GM23338 (cell line): Measurements from ENCODE around the gene BICDL1. TPM values are rescaled to one million over a fixed set of nuclear protein-coding genes. Genes with fewer than 3 reads are reported as not detected.

ENCODE experiments used
- ATAC-seq: fragments of 200-7000 bp; cut with Tn5 transposase; 3 replicates; pipeline ENCODE4 v1.9.1; 2020
- DNase-seq: peaks from one replicate; pipeline ENCODE4 v3.0.0-alpha.2; 2015; ENCODE audit warnings: low spot score
- H2AFZ ChIP-seq: fragments of 200-600 bp; sonication (generic); 2 replicates; pipeline ENCODE4 v1.8.0; 2016; ENCODE audit warnings: antibody characterized with exemption, mild to moderate bottlenecking, moderate library complexity
- H3F3A ChIP-seq: fragments of 200-600 bp; sonication (generic); replicated peaks from 2 replicates; pipeline ENCODE4 v1.8.0; 2017; ENCODE audit warnings: antibody characterized with exemption, mixed run types, low read depth
- H3K27ac ChIP-seq: fragments of 200-600 bp; sonication (generic); 2 replicates; pipeline ENCODE4 v1.6.1; 2016; ENCODE audit warnings: low read depth
- H3K27me3 ChIP-seq: fragments of 200-600 bp; sonication (generic); 2 replicates; pipeline ENCODE4 v1.8.0; 2016; ENCODE audit warnings: mild to moderate bottlenecking, mixed run types, moderate library complexity; ENCODE audit not compliant: insufficient read depth
- H3K36me3 ChIP-seq: fragments of 200-600 bp; sonication (generic); 2 replicates; pipeline ENCODE4 v1.8.0; 2016; ENCODE audit warnings: mild to moderate bottlenecking; ENCODE audit not compliant: insufficient read depth
- H3K4me1 ChIP-seq: fragments of 200-600 bp; sonication (generic); 2 replicates; pipeline ENCODE4 v1.8.0; 2016; ENCODE audit warnings: mild to moderate bottlenecking, moderate library complexity; ENCODE audit not compliant: insufficient read depth
- H3K4me2 ChIP-seq: fragments of 200-600 bp; sonication (generic); 2 replicates; pipeline ENCODE4 v1.7.1; 2017; ENCODE audit warnings: mixed run types
- H3K4me3 ChIP-seq: fragments of 200-600 bp; sonication (generic); 2 replicates; pipeline ENCODE4 v1.6.1; 2016; ENCODE audit warnings: mixed run types
- H3K79me2 ChIP-seq: fragments of 200-600 bp; sonication (generic); replicated peaks from 2 replicates; pipeline ENCODE4 v1.8.0; 2017; ENCODE audit warnings: mild to moderate bottlenecking; ENCODE audit not compliant: insufficient read depth
- H3K9me2 ChIP-seq: fragments of 200-600 bp; sonication (generic); 2 replicates; pipeline ENCODE4 v1.8.0; 2017; ENCODE audit not compliant: insufficient read depth
- H4K20me1 ChIP-seq: fragments of 200-600 bp; sonication (generic); replicated peaks from 2 replicates; pipeline ENCODE4 v1.8.0; 2017; ENCODE audit warnings: mild to moderate bottlenecking; ENCODE audit not compliant: insufficient read depth
- H3K27ac Mint-ChIP-seq: 2 replicates; pipeline ENCODE4 v1.8.0; 2020; ENCODE audit warnings: inconsistent platforms, mild to moderate bottlenecking, moderate library complexity, mixed read lengths
- H3K27me3 Mint-ChIP-seq: 3 replicates; pipeline ENCODE4 v1.8.0; 2022; ENCODE audit warnings: low read depth, mild to moderate bottlenecking, moderate library complexity, mixed read lengths, inconsistent platforms; ENCODE audit not compliant: insufficient read depth, poor library complexity
- H3K36me3 Mint-ChIP-seq: 3 replicates; pipeline ENCODE4 v1.8.0; 2021; ENCODE audit warnings: low read depth, mild to moderate bottlenecking, inconsistent platforms, moderate library complexity, mixed read lengths
- H3K4me1 Mint-ChIP-seq: 3 replicates; pipeline ENCODE4 v1.8.0; 2020; ENCODE audit warnings: mild to moderate bottlenecking, inconsistent platforms, mixed read lengths
- H3K4me3 Mint-ChIP-seq: 3 replicates; pipeline ENCODE4 v1.8.0; 2021; ENCODE audit warnings: moderate library complexity, mild to moderate bottlenecking, inconsistent platforms, mixed read lengths
- H3K9me3 Mint-ChIP-seq: 3 replicates; pipeline ENCODE4 v1.8.0; 2020; ENCODE audit warnings: moderate library complexity, mild to moderate bottlenecking, inconsistent platforms, mixed read lengths
- ETS1 ChIP-seq: IDR thresholded peaks from 2 replicates; pipeline ENCODE4 v1.6.1; 2016; ENCODE audit warnings: antibody characterized with exemption
- EZH2 ChIP-seq: fragments of 200-600 bp; sonication (generic); IDR thresholded peaks from one replicate; pipeline ENCODE4 v1.8.0; 2017; ENCODE audit warnings: antibody characterized with exemption, mild to moderate bottlenecking, low read depth; ENCODE audit not compliant: unreplicated experiment
- EZH2phosphoT487 ChIP-seq: fragments of 200-600 bp; sonication (generic); IDR thresholded peaks from one replicate; pipeline ENCODE4 v1.8.1; 2018; ENCODE audit warnings: antibody characterized with exemption; ENCODE audit not compliant: unreplicated experiment
- JUNB ChIP-seq: IDR thresholded peaks from one replicate; pipeline ENCODE4 v1.6.1; 2016; ENCODE audit warnings: antibody characterized with exemption; ENCODE audit not compliant: unreplicated experiment
- NANOG ChIP-seq: IDR thresholded peaks from 2 replicates; pipeline ENCODE4 v1.6.1; 2016; ENCODE audit warnings: antibody characterized with exemption, borderline replicate concordance
- POLR2AphosphoS5 ChIP-seq: IDR thresholded peaks from 2 replicates; pipeline ENCODE4 v1.6.1; 2016; ENCODE audit warnings: antibody characterized with exemption, low read depth
- REST ChIP-seq: IDR thresholded peaks from one replicate; pipeline ENCODE4 v1.6.1; 2018; ENCODE audit warnings: antibody characterized with exemption; ENCODE audit not compliant: unreplicated experiment
- STAT1 ChIP-seq: IDR thresholded peaks from one replicate; pipeline ENCODE4 v1.6.1; 2016; ENCODE audit warnings: antibody characterized with exemption; ENCODE audit not compliant: unreplicated experiment
- ZNF331 ChIP-seq: fragments of 250-450 bp; sonication (Bioruptor Pico); IDR thresholded peaks from 2 replicates; pipeline ENCODE4 v1.5.0; 2020; ENCODE audit warnings: low read depth, mild to moderate bottlenecking, moderate library complexity
- polyA plus RNA-seq: library from polyadenylated mRNA; unstranded; fragments of >200 nt; fragmentation: Nextera tagmentation; extraction: Ambion mirVana; gene quantifications from 2 replicates; pipeline ENCODE4 v1.2.1, GENCODE V29; 2016
- total RNA-seq: library from RNA; depleted of rRNA; stranded (reverse); fragments of >200 nt; shearing (Covaris generic); gene quantifications from 2 replicates; pipeline ENCODE4 v1.2.3, GENCODE V29; 2014
- TF ChIP-seq, protein P1 (sequence below), 2 experiments: fragments of 200-600 bp in 1 of 2; sonication (generic) in 1 of 2; conservative IDR thresholded peaks; 2 replicates each; pipeline versions ENCODE4 v1.5.1 to v1.6.1; 2016 to 2017; ENCODE audit warnings: antibody characterized with exemption in 2 of 2, low read depth in 2 of 2, mild to moderate bottlenecking in 2 of 2, moderate library complexity in 1 of 2

The BICDL1 gene
- total and polyA plus RNA-seq, 2 experiments from 2014 or later, result 14.0 to 25.7 TPM

DNA sequence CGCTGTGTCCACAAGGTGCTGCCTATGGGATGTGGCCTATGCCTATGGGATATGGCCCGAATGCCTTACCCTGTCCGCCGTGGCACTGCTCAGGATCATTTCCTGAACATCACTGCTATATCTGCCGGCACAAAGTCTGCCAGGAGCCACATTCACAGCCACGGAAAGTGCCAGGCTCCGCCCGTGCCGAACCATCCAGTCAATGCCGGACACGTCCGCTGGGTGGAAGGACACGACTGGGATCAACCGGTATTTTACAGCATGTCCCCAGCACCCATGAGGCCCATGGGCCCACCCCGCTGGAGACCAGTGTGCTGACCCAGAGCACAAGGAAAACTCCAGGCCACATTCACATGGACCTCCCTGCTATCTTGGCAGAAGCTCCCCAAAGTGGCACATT, 142.1 kb downstream of the BICDL1 start:
- peaks cover 4% of the 10 kb centered on the region; the same call in 1 of the 2 replicates for H3F3A ChIP-seq
- H3K36me3 ChIP-seq, result peaks cover 74% of the 10 kb centered on the region
- Mint-ChIP-seq H3K27me3 (peaks cover 8% of the 10 kb centered on the region), H3K36me3 (peaks cover 99% of the 10 kb centered on the region), H3K4me3 (no peak overlapping the region), H3K9me3 (no peaks in the 10 kb centered on the region), H3K4me1 (peaks cover 17% of the 10 kb centered on the region; the same call in 2 of the 3 replicates), H3K27ac (no peak overlapping the region)
- H3K4me1 ChIP-seq, result peaks cover 11% of the 10 kb centered on the region
- H3K27ac ChIP-seq, result no peak overlapping the region
- H3K27me3 ChIP-seq, result no peaks in the 10 kb centered on the region
- H4K20me1 ChIP-seq, result peaks cover 12% of the 10 kb centered on the region
- no peak for DNase-seq
- H3K9me2 ChIP-seq, result no peaks in the 10 kb centered on the region
- ATAC-seq, result no peak
- TF ChIP-seq ZNF331 (CRISPR knock-in tag) (no peak), NANOG (no peak)
- TF ChIP-seq, protein P1, sequence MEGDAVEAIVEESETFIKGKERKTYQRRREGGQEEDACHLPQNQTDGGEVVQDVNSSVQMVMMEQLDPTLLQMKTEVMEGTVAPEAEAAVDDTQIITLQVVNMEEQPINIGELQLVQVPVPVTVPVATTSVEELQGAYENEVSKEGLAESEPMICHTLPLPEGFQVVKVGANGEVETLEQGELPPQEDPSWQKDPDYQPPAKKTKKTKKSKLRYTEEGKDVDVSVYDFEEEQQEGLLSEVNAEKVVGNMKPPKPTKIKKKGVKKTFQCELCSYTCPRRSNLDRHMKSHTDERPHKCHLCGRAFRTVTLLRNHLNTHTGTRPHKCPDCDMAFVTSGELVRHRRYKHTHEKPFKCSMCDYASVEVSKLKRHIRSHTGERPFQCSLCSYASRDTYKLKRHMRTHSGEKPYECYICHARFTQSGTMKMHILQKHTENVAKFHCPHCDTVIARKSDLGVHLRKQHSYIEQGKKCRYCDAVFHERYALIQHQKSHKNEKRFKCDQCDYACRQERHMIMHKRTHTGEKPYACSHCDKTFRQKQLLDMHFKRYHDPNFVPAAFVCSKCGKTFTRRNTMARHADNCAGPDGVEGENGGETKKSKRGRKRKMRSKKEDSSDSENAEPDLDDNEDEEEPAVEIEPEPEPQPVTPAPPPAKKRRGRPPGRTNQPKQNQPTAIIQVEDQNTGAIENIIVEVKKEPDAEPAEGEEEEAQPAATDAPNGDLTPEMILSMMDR (conservative IDR thresholded peaks at IDR 0.05; ENCODE audit: low read depth in 2 of 2), result no peak
- no peak overlapping the region for H3K4me3 ChIP-seq
- no peak overlapping the region for H3K4me2 ChIP-seq
- H3K79me2 ChIP-seq, result no peaks in the 10 kb centered on the region
- H2AFZ ChIP-seq, result no peak overlapping the region

- peaks cover 7% of the 10 kb centered on the region; the same call in 2 of the 3 replicates for H3K4me1 Mint-ChIP-seq
- Histone ChIP-seq H3F3A (0 out of 2 replicates have a peak, but pooled peaks cover 5% of the 10 kb centered on the region), H4K20me1 (peaks cover 7% of the 10 kb centered on the region), H3K27ac (no peak overlapping the region), H3K9me2 (no peaks in the 10 kb centered on the region), H3K27me3 (no peaks in the 10 kb centered on the region), H3K4me1 (peaks cover 7% of the 10 kb centered on the region; the same call in 1 of the 2 replicates), H3K4me2 (no peak overlapping the region), H2AFZ (no peak overlapping the region), H3K4me3 (no peak overlapping the region), H3K79me2 (no peaks in the 10 kb centered on the region), H3K36me3 (peaks cover 84% of the 10 kb centered on the region)
- DNase-seq (no peak), ATAC-seq (no peak)
- peaks cover 8% of the 10 kb centered on the region for H3K27me3 Mint-ChIP-seq
- H3K36me3 Mint-ChIP-seq, result peaks cover 98% of the 10 kb centered on the region
- no peak overlapping the region for H3K27ac Mint-ChIP-seq
- no peaks in the 10 kb centered on the region for H3K9me3 Mint-ChIP-seq
- H3K4me3 Mint-ChIP-seq, result no peak overlapping the region
- no peak for TF ChIP-seq STAT1
- TF ChIP-seq EZH2phosphoT487, result no peak
- no peak for TF ChIP-seq NANOG
- TF ChIP-seq POLR2AphosphoS5, result no peak
- TF ChIP-seq EZH2, result no peak
- no peak for TF ChIP-seq ETS1
- TF ChIP-seq, protein P1 (conservative IDR thresholded peaks at IDR 0.05; ENCODE audit: low read depth in 2 of 2), result no peak
- no peak for TF ChIP-seq JUNB
- no peak for TF ChIP-seq REST
Observed at GRCh38 chr12:120132054-120132836, 143.2 kb downstream of the BICDL1 start.
